Right renal cortex interstitium (tissue), 3 donors: Measurements from ENCODE around the gene CCDC57. TPM values are rescaled to one million over a fixed set of nuclear protein-coding genes. Genes with fewer than 3 reads are reported as not detected.
"Not testable (repeated sequence)": the region's sequence is repeated elsewhere in the genome, so short reads cannot be mapped to it uniquely, and the experiment has no call there.

Source experiments
- DNase-seq, 3 donors: peaks; one replicate each; pipeline ENCODE4 v3.0.0-alpha.2; 2013; ENCODE audit warnings: low read depth in 3 of 3, low spot score in 2 of 3
- polyA plus RNA-seq, 3 donors: library from polyadenylated mRNA; unstranded; fragments of 120-200 nt; gene quantifications; one replicate each; pipeline ENCODE4 v1.2.1, GENCODE V29; 2013; ENCODE audit not compliant: insufficient read length in 3 of 3

CCDC57 gene
- polyA plus RNA-seq, 3 donors = 31.9 to 35.2 (median 35.0) TPM

- no peak for DNase-seq
Observed at GRCh38 chr17:82180776-82181528, 31.7 kb downstream of the CCDC57 start.

DNA sequence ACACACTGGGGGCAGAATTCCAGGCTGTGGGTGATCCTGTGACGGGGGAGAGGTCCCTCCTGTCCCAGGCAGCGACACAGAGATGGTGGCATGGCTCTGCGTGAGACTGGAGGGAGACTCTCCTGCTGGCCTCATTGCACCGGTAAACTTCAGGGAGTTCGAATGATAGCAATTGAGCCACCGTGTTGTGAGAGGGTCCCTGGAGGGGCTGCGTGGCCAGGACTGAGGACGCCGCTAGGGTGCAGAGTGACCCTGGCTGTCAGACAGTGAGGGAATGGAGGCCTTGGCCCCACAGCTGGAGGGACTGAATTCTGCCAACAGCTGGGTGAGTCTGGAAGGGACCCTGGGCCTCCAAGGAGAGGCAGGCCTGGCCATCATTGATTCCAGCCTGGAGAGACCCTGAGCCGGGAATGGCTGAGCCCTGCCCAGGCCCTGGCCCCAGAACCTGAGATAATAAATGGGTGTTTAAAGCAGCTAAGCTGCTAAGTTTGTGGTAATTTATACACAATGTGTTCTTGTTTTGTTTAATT lies 32.6 kb downstream of the CCDC57 start:
- DNase-seq = no peak

DNA sequence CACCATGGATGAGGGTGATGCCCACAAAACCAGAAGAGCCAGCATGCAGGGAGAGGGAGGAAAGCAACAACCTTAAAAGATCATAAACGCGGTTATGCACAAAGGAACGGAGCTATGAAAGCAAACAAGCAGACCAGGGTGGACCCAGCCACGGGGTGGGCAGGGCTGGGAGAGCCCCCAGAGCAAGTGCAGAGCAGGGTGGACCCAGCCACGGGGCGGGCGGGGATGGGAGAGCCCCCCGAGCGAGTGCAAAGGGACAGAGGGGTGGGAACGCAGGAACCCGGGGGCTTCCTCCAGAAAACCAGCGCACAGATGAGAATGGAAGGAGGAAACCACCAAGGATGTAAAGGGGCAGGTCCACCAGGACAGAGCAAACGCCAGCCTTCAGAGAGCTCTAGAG lies 33.2 kb downstream of the CCDC57 start:
- no peak for DNase-seq

- peak in 1 of 3 donors; percentile 20 for DNase-seq
Observed at GRCh38 chr17:82178499-82179261, 34.0 kb downstream of the CCDC57 start.

GRCh38 chr17:82177761-82178498 lies 34.7 kb downstream of the CCDC57 start:
- no peak for DNase-seq

DNA sequence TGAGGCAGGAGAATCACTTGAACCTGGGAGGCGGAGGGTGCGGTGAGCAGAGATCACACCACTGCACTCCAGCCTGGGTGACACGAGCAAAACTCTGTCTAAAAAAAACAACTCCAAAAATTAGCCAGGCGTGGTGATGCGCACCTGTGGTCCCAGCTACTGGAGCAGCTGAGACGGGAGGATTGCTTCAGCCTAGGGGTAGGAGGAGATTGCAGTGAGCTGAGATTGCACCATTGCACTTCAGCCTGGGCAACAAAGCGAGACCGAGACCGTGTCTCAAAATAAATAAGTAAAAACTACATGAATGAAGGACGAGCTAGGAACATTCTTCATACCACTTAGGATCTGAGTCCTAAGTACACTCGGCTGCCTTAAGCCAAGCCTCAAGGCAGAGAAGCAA lies 35.4 kb downstream of the CCDC57 start:
- no peak for DNase-seq

GRCh38 chr17:82175951-82176350 lies 36.7 kb downstream of the CCDC57 start:
- no peak for DNase-seq

- DNase-seq = no peak
Observed at GRCh38 chr17:82175201-82175600, 37.4 kb downstream of the CCDC57 start.

DNA sequence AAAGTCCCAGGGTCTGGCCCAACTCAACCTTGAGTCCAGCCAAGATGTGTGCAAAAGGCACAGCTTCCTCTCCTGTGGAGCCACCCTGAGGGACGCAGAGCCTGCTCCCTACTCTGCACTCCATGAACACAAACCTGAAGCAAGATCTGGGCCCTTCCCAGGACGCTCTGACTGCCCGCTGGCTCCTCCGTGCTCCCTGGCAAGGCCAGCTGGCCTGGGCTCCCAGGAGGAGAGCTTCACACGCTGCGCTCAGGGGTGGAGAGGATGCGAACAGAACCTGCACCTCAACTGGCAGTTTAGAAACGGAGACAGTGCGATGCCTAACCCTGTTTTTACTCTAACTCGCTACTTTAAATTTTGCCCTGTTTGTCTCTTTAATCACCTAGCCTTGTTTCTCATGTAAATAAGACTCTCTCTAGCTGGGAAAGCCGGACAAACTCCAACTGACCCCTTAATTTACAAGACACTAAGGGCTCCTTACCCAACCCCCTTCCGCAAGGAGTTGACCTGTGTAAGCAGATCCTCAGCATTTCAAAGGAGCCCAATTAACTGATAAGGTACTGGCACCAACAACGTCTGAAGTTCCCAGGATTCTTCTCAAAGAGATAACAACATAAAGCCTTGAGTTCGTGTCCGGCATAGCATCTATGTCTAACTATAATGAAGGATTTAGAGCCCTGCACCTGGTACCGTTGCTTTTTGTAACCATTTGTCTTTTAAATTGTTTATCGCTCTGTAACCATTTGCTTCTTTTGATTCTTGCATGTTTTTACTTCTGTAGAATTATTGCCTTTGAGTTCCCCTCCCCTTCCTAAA lies 38.4 kb downstream of the CCDC57 start:
- DNase-seq = not testable (repeated sequence)

GRCh38 chr17:82173351-82174041 lies 39.1 kb downstream of the CCDC57 start:
- no peak for DNase-seq

DNA sequence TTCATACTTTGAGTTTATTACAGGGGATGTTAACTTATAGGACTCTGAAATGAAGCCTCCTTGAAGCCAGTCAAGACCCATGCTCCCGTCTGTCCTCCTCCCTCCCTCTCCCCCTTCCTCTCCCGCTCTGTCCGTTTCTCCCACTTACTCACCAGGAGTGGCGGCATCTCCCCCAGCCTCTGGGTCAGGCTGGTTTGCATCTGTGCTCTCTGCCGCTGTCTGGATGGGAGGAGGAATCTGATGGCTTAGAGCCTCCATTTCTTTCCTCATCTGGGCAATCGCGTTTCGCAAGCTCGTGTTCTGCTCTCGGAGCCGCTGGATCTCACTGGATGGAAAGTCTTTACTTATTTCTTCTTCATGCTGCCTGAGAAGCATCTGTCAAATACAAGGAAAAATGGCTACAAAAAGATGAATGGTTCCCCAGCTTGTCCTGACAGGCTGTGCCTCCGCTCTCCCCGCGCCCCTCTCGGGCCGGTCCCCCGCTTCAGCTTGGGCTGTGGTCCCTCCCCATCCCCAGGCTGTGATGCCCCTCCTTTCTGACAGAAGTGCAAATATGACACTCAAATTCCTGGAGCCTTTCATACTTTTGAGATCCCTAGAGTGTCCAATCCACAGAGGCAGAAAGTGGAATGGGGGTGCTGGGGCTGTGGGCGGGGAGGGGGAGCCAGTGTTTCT lies 40.0 kb downstream of the CCDC57 start:
- no peak for DNase-seq

GRCh38 chr17:82171750-82172375 lies 40.8 kb downstream of the CCDC57 start:
- DNase-seq = no peak

DNA sequence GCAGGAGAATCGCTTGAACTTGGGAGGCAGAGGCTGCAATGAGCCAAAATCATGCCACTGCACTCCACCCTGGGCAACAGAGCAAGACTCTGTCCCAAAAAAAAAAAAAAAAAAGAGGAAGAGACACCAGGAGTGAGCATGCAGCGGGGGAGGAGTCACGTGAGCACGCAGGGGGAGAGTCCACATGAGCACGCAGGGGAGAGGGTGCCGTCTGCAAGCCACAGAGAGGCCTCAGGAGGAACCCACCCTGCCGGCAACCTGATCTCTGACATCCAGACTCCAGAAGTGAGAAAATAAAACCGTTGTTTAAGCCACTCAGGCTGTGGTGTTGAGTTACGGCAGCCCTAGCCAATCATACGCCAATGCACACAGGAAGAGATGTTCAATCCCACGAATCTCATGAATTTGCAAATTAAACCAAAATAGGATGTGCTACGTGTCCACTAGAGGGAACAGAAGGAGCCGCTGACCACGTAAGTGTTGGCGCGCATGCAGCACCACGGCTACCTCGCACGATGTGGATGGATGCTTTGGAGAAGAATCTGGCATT lies 42.2 kb downstream of the CCDC57 start:
- no peak for DNase-seq

DNA sequence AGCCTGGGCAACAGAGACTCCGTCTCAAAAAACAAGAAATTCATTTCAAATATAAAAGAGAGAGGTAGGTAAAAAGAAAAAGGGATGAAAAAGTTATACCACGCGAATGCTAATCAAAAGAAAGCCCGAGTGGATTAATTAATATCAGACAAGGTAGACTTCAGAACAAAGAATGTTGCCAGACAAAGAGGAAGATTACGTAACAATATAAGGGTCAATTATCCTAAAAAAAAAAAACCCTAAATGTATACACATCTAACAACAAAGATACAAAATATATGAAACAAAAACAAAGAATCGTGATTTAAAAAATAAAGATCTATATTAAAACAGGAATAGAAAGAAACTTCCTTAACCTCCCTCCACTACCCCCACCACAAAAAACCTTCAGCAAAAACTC lies 44.1 kb downstream of the CCDC57 start:
- DNase-seq = no peak

- DNase-seq = no peak
Observed at GRCh38 chr17:82167028-82167427, 45.6 kb downstream of the CCDC57 start.

GRCh38 chr17:82164853-82165252 lies 47.8 kb downstream of the CCDC57 start:
- no peak for DNase-seq

GRCh38 chr17:82161216-82161615 lies 51.4 kb downstream of the CCDC57 start:
- no peak for DNase-seq

DNA sequence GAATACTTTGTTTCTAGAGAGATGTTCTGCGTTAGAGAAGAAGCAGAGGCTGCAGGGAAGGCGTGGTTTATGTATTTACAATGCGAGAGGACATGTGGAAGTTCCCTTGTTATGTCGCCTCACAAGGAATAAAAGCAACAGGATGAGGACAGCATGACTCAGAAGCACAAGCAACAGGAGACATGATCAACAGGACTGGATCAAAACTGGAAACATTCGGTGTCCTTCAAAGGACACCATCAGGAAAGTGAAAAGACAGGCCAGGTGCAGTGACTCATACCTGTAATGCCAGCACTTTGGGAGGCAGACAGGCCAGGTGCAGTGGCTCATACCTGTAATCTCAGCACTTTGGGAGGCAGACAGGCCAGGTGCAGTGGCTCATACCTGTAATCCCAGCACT lies 52.6 kb downstream of the CCDC57 start:
- DNase-seq = no peak
